Body of pancreas (tissue), 4 donors: ENCODE measurements around the gene NSD2.

ENCODE experiments used
- POLR2A ChIP-seq, 3 donors: fragments of 450-650 bp; IDR thresholded peaks; one replicate each; pipeline ENCODE4 v1.6.1; 2016; ENCODE audit warnings: antibody characterized with exemption in 3 of 3, mild to moderate bottlenecking in 2 of 3
- TF ChIP-seq, protein P1 (sequence below), 7 experiments: fragments of 450-650 bp in 4 of 7; fragments of 200-600 bp in 3 of 7; sonication (generic) in 3 of 7; IDR thresholded peaks; one replicate each; pipeline ENCODE4 v1.5.1; 2016 to 2019; ENCODE audit warnings: antibody characterized with exemption in 7 of 7

DNA sequence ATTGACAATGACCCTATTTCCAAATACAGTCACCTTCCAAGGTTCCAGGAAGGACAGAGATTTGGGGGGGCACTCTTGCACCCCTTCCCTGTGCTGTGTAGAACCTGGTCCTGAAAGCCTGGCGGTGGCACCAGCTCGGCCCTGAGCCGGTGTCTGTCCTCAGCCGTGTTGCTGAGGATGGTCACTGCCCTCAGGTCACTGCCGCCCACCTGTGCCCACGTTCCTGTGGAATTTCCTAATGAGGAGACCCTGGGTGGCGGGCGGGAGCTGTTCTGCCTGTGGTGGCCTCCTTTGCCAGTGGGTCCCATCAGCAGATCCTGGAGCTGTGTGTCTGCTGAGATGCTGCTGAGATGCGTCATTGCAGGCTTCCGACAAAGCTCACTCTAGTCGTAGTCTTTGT, 104.7 kb downstream of the NSD2 start:
- TF ChIP-seq POLR2A (IDR thresholded peaks at IDR 0.05), result no peak
- TF ChIP-seq, protein P1, sequence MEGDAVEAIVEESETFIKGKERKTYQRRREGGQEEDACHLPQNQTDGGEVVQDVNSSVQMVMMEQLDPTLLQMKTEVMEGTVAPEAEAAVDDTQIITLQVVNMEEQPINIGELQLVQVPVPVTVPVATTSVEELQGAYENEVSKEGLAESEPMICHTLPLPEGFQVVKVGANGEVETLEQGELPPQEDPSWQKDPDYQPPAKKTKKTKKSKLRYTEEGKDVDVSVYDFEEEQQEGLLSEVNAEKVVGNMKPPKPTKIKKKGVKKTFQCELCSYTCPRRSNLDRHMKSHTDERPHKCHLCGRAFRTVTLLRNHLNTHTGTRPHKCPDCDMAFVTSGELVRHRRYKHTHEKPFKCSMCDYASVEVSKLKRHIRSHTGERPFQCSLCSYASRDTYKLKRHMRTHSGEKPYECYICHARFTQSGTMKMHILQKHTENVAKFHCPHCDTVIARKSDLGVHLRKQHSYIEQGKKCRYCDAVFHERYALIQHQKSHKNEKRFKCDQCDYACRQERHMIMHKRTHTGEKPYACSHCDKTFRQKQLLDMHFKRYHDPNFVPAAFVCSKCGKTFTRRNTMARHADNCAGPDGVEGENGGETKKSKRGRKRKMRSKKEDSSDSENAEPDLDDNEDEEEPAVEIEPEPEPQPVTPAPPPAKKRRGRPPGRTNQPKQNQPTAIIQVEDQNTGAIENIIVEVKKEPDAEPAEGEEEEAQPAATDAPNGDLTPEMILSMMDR (IDR thresholded peaks at IDR 0.05), result no peak
